ENCODE measurements around the gene DSG1.

The DSG1 gene

DNA sequence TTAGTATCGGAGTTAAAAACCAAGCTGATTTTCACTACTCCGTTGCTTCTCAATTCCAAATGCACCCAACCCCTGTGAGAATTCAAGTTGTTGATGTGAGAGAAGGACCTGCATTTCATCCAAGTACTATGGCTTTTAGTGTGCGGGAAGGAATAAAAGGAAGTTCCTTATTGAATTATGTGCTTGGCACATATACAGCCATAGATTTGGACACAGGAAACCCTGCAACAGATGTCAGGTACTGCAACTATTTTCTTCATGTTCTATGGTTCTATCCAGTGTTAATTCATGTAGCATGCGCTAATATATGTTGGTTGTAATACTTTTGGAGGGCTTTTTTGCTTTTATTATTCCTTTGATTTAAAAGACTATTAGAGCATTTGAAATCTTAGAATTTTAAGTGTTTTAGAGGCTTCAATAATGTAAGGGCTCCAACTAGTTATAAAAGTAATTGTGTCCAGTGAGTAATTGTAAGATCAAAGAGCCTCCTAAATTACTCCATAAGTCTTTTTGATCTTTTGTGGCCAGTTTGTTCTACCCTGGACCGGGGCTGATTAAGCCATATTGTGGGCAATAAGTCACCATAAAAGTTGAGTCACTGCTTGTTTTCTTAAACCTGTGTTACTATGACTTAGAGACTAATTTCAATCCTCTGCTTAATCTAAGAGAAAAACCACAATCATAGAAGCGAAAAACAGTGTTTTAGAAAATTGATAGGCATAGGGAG lies 81.5 kb downstream of the DSG1 start:
- TF ChIP-seq, protein P1, sequence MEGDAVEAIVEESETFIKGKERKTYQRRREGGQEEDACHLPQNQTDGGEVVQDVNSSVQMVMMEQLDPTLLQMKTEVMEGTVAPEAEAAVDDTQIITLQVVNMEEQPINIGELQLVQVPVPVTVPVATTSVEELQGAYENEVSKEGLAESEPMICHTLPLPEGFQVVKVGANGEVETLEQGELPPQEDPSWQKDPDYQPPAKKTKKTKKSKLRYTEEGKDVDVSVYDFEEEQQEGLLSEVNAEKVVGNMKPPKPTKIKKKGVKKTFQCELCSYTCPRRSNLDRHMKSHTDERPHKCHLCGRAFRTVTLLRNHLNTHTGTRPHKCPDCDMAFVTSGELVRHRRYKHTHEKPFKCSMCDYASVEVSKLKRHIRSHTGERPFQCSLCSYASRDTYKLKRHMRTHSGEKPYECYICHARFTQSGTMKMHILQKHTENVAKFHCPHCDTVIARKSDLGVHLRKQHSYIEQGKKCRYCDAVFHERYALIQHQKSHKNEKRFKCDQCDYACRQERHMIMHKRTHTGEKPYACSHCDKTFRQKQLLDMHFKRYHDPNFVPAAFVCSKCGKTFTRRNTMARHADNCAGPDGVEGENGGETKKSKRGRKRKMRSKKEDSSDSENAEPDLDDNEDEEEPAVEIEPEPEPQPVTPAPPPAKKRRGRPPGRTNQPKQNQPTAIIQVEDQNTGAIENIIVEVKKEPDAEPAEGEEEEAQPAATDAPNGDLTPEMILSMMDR (IDR thresholded peaks at IDR 0.05; ENCODE audit: low read depth, low read length): no peak
- H3K4me3 ChIP-seq (ENCODE audit: low read depth, low read length): no peak overlapping the region

DNA sequence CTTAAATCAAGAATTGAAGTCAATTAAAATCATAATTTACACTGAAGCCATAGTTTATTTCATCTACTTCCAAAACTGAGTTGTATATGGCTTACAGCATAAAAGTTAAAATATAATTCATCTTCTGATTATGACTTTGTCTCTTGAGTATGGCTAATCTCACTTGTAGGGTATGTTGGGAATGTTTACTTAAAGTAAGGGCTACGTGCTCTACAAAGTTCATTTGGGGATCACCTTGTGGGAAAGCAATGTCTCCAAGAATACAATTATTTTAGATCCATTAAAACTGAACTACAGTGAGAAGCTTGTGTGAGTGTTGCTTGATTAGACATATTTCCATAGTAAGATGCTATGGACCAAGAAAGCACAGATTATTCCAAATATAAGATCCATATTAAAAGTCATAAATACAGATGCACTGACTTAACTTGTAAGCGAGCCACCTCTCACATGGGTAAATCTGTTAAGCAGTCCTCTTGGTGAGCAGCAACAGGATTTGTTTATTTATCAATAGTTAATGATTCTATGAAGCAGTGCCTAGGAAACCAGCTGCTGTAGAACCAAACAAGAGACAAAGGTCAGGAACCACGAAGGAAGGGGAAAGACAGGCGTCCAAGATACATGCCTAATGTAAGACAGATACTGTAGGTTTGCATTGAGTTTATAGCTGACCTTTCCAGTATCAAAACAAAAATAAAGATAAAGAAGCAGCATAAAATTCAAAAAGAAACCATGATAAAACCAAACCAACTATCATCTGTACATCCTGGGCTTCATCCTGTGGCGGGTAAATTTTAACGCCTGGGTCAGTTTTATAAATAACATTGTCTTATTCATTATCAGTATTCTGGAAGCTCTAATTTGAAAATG lies 83.4 kb downstream of the DSG1 start:
- H3K4me3 ChIP-seq (ENCODE audit: low read depth, low read length): no peak overlapping the region
- TF ChIP-seq, protein P1 (IDR thresholded peaks at IDR 0.05; ENCODE audit: low read depth, low read length): no peak

DNA sequence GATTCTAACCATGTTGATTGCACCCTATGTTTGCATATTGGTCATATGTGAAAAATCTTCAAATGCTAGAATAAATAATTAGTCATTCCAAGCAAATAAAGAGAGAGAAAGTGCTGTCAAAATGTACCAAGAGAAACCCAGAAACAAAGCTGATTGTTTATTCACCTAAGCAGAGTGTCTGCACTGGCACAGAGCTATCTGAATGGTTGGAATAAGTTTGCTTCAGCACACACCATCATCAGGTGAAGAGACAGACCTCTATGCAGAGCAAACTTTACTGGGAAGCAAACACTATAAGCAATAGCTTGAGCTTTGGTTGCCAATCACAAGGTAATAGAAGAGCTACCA lies 84.0 kb downstream of the DSG1 start:
- TF ChIP-seq, protein P1 (IDR thresholded peaks at IDR 0.05; ENCODE audit: low read depth, low read length): no peak

DNA sequence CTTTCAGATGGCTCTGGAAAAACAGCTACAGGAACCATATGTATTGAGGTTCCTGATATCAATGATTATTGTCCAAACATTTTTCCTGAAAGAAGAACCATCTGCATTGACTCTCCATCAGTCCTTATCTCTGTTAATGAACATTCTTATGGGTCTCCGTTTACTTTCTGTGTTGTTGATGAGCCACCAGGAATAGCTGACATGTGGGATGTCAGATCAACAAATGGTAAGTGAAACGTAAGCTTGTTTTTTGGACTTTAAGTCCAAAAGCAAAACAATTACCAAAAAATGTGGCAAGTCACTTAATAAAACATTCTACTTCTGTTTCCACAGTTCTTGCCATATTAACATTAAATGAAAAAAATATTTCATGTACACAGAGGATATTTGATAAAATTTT lies 85.4 kb downstream of the DSG1 start:
- TF ChIP-seq, protein P1 (IDR thresholded peaks at IDR 0.05; ENCODE audit: low read depth, low read length): no peak
- no peak overlapping the region for H3K4me3 ChIP-seq (ENCODE audit: low read depth, low read length)

More for the DNA sequence above, 84.0 kb downstream of the DSG1 start:
- no peak overlapping the region for H3K4me3 ChIP-seq (ENCODE audit: low read depth, low read length)

Measured in WI38 (cell line).